Measurements from ENCODE around the gene DDX54.

Gene DDX54

DNA sequence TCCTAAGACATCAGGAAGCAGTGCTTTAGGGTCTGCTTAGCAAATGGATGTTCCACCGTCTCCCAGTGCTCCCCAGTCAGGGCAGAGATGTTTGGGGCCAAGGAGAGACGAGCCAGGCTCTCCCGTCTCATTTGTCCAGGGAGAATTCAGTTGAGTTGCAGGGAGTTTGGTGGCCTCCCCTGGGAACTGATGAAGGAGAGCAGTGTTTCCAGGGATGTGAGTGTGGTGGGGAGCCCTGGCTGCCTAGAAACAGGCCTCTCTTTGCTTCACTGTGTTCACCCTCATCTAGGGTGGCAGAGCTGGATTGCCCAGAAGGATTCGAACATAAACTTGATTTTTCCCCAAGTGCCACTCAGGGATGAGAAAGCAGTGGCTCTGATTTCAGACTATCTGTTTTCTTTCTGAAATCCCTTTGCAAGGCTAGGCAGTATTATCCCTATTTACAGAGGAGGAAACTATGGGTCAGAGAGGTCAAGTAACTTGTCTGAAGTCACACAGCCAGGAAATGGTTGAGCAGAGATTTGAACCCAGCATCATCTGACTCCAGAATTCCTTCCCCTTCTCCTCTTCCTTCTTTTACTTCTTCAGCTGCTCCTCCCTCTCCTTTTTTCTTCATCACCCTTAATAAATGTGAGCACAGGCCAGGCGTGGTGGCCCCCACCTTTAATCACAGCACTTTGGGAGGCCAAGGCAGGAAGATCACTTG lies 42.6 kb upstream of the DDX54 start:
- H3K4me3 ChIP-seq (ENCODE audit: low read depth, low read length), result no peak overlapping the region
- H3K9ac ChIP-seq (ENCODE audit: low read length), result no peak overlapping the region
- no peak overlapping the region for H3K27ac ChIP-seq (ENCODE audit: low read depth, low read length)
- H3K4me1 ChIP-seq (ENCODE audit: control insufficient read depth, insufficient read depth, low read length), result peaks cover 28% of the 10 kb centered on the region
- H3K9me3 ChIP-seq (ENCODE audit: control insufficient read depth, insufficient read depth, low read depth, low read length), result peaks cover 7% of the 10 kb centered on the region; the same call in 1 of the 2 replicates
- H3K36me3 ChIP-seq (ENCODE audit: control insufficient read depth, insufficient read depth, low read length), result peaks cover 33% of the 10 kb centered on the region
- H3K27me3 ChIP-seq (ENCODE audit: control insufficient read depth, insufficient read depth, low read length), result no peaks in the 10 kb centered on the region

- Histone ChIP-seq H3K27me3 (ENCODE audit: control insufficient read depth, insufficient read depth, low read length) (no peaks in the 10 kb centered on the region), H3K36me3 (ENCODE audit: control insufficient read depth, insufficient read depth, low read length) (peaks cover 28% of the 10 kb centered on the region), H3K27ac (ENCODE audit: low read depth, low read length) (0 out of 2 replicates have a peak overlapping the region, but pooled peaks have one; percentile 13), H3K9me3 (ENCODE audit: control insufficient read depth, insufficient read depth, low read depth, low read length) (peaks cover 7% of the 10 kb centered on the region; the same call in 1 of the 2 replicates), H3K4me3 (ENCODE audit: low read depth, low read length) (no peak overlapping the region), H3K9ac (ENCODE audit: low read length) (no peak overlapping the region), H3K4me1 (ENCODE audit: control insufficient read depth, insufficient read depth, low read length) (peaks cover 26% of the 10 kb centered on the region)
Measured at GRCh38 chr12:113226696-113227568, 41.7 kb upstream of the DDX54 start.

GRCh38 chr12:113224955-113225354 lies 39.7 kb upstream of the DDX54 start:
- no peak overlapping the region for H3K4me3 ChIP-seq (ENCODE audit: low read depth, low read length)
- H3K9ac ChIP-seq (ENCODE audit: low read length), result no peak overlapping the region
- no peaks in the 10 kb centered on the region for H3K27me3 ChIP-seq (ENCODE audit: control insufficient read depth, insufficient read depth, low read length)
- peaks cover 16% of the 10 kb centered on the region for H3K36me3 ChIP-seq (ENCODE audit: control insufficient read depth, insufficient read depth, low read length)
- H3K9me3 ChIP-seq (ENCODE audit: control insufficient read depth, insufficient read depth, low read depth, low read length), result no peaks in the 10 kb centered on the region
- H3K27ac ChIP-seq (ENCODE audit: low read depth, low read length), result no peak overlapping the region
- peaks cover 12% of the 10 kb centered on the region for H3K4me1 ChIP-seq (ENCODE audit: control insufficient read depth, insufficient read depth, low read length)

GRCh38 chr12:113222730-113223531 lies 37.7 kb upstream of the DDX54 start:
- H3K9ac ChIP-seq (ENCODE audit: low read length), result no peak overlapping the region

DNA sequence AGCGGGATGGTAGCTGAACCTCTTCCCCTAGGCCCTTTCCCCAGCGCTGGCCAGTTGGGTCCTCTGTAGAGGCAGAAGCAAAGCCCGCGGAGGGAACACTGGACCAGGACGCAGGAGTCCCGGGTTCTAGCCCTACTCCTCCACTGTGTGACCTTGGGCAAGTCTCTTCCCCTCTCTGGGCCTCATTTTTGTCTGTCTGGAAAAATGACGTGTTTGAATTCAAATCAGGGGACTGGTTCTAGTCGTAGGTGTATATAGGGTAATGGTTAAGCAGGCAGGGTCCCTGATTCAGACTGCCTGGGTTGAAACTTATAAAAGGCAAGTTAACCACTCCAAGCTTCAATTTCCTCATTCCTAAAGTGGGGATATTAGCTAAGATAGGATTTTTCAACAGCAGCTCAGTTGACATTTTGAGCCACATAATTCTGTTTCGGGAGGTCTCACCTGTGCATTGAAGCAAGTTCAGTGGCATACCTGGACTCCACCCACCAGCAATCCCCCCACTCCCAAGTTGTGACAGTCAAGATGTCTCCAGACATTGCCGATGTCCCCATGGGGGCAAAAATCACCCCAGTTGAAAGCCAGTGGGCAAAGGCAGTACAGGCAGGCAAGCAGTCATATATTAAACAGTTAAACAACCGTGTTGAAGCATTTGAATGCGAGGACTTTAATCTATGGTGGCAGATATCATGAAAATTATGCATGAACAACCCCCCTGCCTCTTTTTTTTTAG lies 36.9 kb upstream of the DDX54 start:
- H3K36me3 ChIP-seq (ENCODE audit: control insufficient read depth, insufficient read depth, low read length), result peaks cover 6% of the 10 kb centered on the region; the same call in 1 of the 2 replicates
- H3K27ac ChIP-seq (ENCODE audit: low read depth, low read length), result 0 out of 2 replicates have a peak overlapping the region, but pooled peaks have one; percentile 24
- peak overlapping the region; percentile 80 for H3K4me3 ChIP-seq (ENCODE audit: low read depth, low read length)
- H3K9ac ChIP-seq (ENCODE audit: low read length), result peak overlapping the region; percentile 76
- no peaks in the 10 kb centered on the region for H3K27me3 ChIP-seq (ENCODE audit: control insufficient read depth, insufficient read depth, low read length)
- H3K4me1 ChIP-seq (ENCODE audit: control insufficient read depth, insufficient read depth, low read length), result peaks cover 12% of the 10 kb centered on the region
- no peaks in the 10 kb centered on the region for H3K9me3 ChIP-seq (ENCODE audit: control insufficient read depth, insufficient read depth, low read depth, low read length)

More at GRCh38 chr12:113222730-113223531, 37.7 kb upstream of the DDX54 start:
- no peaks in the 10 kb centered on the region for H3K9me3 ChIP-seq (ENCODE audit: control insufficient read depth, insufficient read depth, low read depth, low read length)
- H3K27me3 ChIP-seq (ENCODE audit: control insufficient read depth, insufficient read depth, low read length), result no peaks in the 10 kb centered on the region
- H3K4me1 ChIP-seq (ENCODE audit: control insufficient read depth, insufficient read depth, low read length), result peaks cover 12% of the 10 kb centered on the region
- peak overlapping the region; percentile 80; the same call in 1 of the 2 replicates for H3K4me3 ChIP-seq (ENCODE audit: low read depth, low read length)
- peaks cover 13% of the 10 kb centered on the region for H3K36me3 ChIP-seq (ENCODE audit: control insufficient read depth, insufficient read depth, low read length)
- no peak overlapping the region for H3K27ac ChIP-seq (ENCODE audit: low read depth, low read length)

DNA sequence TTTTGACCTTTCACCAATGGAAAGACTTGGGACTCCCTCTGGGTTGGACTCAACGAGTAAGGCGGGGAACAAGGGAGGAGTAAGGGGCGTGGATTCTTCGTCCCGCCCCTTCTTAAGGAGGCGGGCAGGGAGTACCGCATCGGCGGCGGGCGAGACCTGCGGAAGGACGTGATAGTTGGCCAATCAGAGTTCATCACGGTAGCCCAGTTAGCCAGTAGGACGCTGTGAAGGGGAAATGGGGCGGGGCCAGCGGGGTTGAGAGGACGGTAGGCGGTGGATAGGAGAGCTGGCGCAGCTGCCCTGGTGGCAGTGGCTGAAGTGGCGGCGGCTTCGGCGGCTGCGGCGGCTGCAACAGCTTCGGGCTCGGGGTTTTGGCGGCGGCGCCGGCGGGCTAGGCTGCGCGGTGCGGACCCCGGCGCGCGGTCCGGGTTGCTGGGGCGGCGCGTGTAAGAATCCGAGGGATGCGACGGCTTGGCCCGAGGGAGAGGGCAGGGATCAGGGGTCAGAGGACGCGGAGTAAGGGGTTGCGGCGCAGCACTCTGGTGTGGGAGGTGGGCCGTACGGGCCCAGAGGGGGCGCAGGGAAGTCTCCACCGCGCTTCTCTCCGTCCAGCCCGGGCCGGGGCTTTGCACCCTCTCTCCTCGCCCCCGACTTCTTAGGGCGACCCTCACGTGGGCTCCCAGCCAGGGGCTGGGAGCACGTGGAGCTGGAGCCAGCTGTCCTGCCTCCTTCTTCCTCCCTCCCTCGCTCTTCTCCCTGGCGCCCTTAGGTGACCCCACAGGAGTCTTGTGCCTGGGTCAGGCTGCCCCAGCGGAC lies 36.1 kb upstream of the DDX54 start, which contains the start of gene TPCN1:
TSS of gene TPCN1 (plus strand) at position 284 of the 816 bp plus-strand sequence. CDS start 5,389 bp downstream, outside the sequence.
- no peaks in the 10 kb centered on the region for H3K36me3 ChIP-seq (ENCODE audit: control insufficient read depth, insufficient read depth, low read length)
- no peaks in the 10 kb centered on the region for H3K9me3 ChIP-seq (ENCODE audit: control insufficient read depth, insufficient read depth, low read depth, low read length)
- H3K4me1 ChIP-seq (ENCODE audit: control insufficient read depth, insufficient read depth, low read length), result peaks cover 12% of the 10 kb centered on the region
- peak within 1 kb of the TSS; percentile 80 for H3K4me3 ChIP-seq (ENCODE audit: low read depth, low read length)
- H3K27me3 ChIP-seq (ENCODE audit: control insufficient read depth, insufficient read depth, low read length), result no peaks in the 10 kb centered on the region
- peak within 1 kb of the TSS; percentile 24; the same call in 1 of the 2 replicates for H3K27ac ChIP-seq (ENCODE audit: low read depth, low read length)
- H3K9ac ChIP-seq (ENCODE audit: low read length), result peak within 1 kb of the TSS; percentile 76

DNA sequence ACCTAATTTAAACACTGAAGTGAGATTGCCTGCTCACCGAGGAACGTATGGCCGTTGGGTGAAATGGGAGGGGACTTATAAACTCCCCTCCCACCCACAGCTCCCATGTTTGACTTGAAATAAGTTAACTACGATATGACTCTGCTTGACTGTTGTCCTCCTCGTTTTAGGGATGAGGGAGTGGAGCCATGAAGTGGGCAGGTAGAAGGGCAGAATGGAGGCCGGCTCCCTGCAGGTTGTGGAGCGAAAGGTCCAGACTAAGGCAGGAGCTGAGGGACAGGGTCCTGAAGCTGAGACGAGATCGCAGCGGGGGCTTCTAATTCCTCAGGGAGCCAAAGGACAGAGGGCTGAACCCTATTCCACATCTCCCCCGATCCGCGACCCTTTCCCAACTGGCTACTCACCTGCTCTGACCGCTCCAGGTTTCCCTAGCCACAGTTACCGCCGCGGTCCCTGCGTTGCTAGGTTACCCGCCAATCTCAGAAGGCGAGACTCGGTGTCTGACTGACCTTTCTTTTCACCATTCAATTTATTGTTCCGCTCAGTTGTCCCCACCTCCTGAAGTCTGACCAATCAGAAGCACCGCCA lies 35.4 kb upstream of the DDX54 start:
- H3K27ac ChIP-seq (ENCODE audit: low read depth, low read length), result no peak overlapping the region
- peak overlapping the region; percentile 68 for H3K4me3 ChIP-seq (ENCODE audit: low read depth, low read length)
- no peaks in the 10 kb centered on the region for H3K36me3 ChIP-seq (ENCODE audit: control insufficient read depth, insufficient read depth, low read length)
- no peaks in the 10 kb centered on the region for H3K9me3 ChIP-seq (ENCODE audit: control insufficient read depth, insufficient read depth, low read depth, low read length)
- H3K4me1 ChIP-seq (ENCODE audit: control insufficient read depth, insufficient read depth, low read length), result peaks cover 12% of the 10 kb centered on the region
- H3K9ac ChIP-seq (ENCODE audit: low read length), result no peak overlapping the region
- H3K27me3 ChIP-seq (ENCODE audit: control insufficient read depth, insufficient read depth, low read length), result no peaks in the 10 kb centered on the region

GRCh38 chr12:113216027-113216426 lies 30.7 kb upstream of the DDX54 start:
- Histone ChIP-seq H3K4me3 (ENCODE audit: low read depth, low read length) (no peak overlapping the region), H3K27me3 (ENCODE audit: control insufficient read depth, insufficient read depth, low read length) (no peaks in the 10 kb centered on the region), H3K36me3 (ENCODE audit: control insufficient read depth, insufficient read depth, low read length) (no peaks in the 10 kb centered on the region), H3K27ac (ENCODE audit: low read depth, low read length) (no peak overlapping the region), H3K4me1 (ENCODE audit: control insufficient read depth, insufficient read depth, low read length) (no peaks in the 10 kb centered on the region), H3K9me3 (ENCODE audit: control insufficient read depth, insufficient read depth, low read depth, low read length) (no peaks in the 10 kb centered on the region), H3K9ac (ENCODE audit: low read length) (no peak overlapping the region)

DNA sequence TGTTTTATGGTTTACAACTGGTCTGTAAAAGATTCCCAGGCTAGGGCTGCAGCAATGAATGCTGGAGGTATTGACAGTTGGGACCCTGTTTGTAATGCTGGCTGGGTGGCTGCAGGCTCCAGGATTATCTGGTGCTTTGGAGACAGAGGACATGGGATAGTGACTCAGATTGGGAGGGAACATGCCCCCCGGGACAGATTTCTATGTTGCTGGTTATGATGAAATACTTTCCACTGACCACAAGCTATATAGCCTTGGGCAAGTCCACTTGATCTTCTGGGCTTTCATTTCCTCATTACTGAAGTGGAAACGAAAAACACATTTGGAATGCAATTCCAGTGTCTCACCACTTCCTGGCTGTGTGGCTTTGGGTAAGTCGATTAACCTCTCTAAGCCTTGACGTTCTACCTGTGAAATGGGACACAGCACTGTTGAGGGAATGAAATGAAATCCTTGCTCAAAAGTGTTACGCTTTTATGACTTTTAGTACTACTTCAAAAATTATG lies 29.7 kb upstream of the DDX54 start:
- Histone ChIP-seq H3K27ac (ENCODE audit: low read depth, low read length) (no peak overlapping the region), H3K27me3 (ENCODE audit: control insufficient read depth, insufficient read depth, low read length) (no peaks in the 10 kb centered on the region), H3K4me1 (ENCODE audit: control insufficient read depth, insufficient read depth, low read length) (no peaks in the 10 kb centered on the region), H3K9me3 (ENCODE audit: control insufficient read depth, insufficient read depth, low read depth, low read length) (no peaks in the 10 kb centered on the region), H3K9ac (ENCODE audit: low read length) (no peak overlapping the region), H3K36me3 (ENCODE audit: control insufficient read depth, insufficient read depth, low read length) (no peaks in the 10 kb centered on the region), H3K4me3 (ENCODE audit: low read depth, low read length) (no peak overlapping the region)

Data from HUES6 (cell line).